A673 (cell line): ENCODE measurements around the gene SMARCA4. TPM values are rescaled to one million over a fixed set of nuclear protein-coding genes. Genes with fewer than 3 reads are reported as not detected.

ENCODE experiments used
- BruUV-seq: library from RNA; stranded (reverse); fragments of 400-500 nt; replicated peaks from 2 replicates; lab custom pipeline; 2021; lab: Mats Ljungman, UMichigan
- CTCF ChIA-PET: fragments of 300-600 bp; sonication (Branson Sonifier 250); formaldehyde crosslinking; loops from one replicate; lab custom pipeline; 2022; ENCODE audit warnings: antibody characterized with exemption; lab: Charles Lee
- POLR2A ChIA-PET: fragments of 300-600 bp; sonication (Branson Sonifier 250); formaldehyde crosslinking; loops from one replicate; lab custom pipeline; 2022; ENCODE audit warnings: antibody characterized with exemption; ENCODE audit not compliant: low non-redundant PET; lab: Charles Lee
- DNase-seq: peaks from one replicate; pipeline ENCODE4 v3.0.0-alpha.2; 2015; ENCODE audit warnings: low spot score
- H3K27ac ChIP-seq: fragments of 200-600 bp; sonication (generic); 2 replicates; pipeline ENCODE4 v1.5.1; 2016; ENCODE audit warnings: mixed run types, low read depth, mild to moderate bottlenecking, mixed read lengths, antibody characterized with exemption, low read length; ENCODE audit not compliant: poor library complexity, severe bottlenecking
- H3K27me3 ChIP-seq: fragments of 200-600 bp; sonication (generic); replicated peaks from 2 replicates; pipeline ENCODE4 v1.6.1; 2017; ENCODE audit warnings: mixed run types, low read depth, mild to moderate bottlenecking, mixed read lengths, antibody characterized with exemption, low read length; ENCODE audit not compliant: insufficient read depth, poor library complexity
- H3K36me3 ChIP-seq: fragments of 200-600 bp; sonication (generic); 2 replicates; pipeline ENCODE4 v1.6.1; 2016; ENCODE audit warnings: mixed run types, mild to moderate bottlenecking, mixed read lengths, antibody characterized with exemption, low read length; ENCODE audit not compliant: insufficient read depth, poor library complexity, severe bottlenecking
- H3K4me1 ChIP-seq: fragments of 200-600 bp; sonication (generic); 2 replicates; pipeline ENCODE4 v1.6.1; 2017; ENCODE audit warnings: mixed run types, mild to moderate bottlenecking, mixed read lengths, antibody characterized with exemption, low read length; ENCODE audit not compliant: insufficient read depth, poor library complexity, severe bottlenecking
- H3K4me3 ChIP-seq: fragments of 200-600 bp; sonication (generic); 2 replicates; pipeline ENCODE4 v1.5.1; 2016; ENCODE audit warnings: low read depth, mixed run types, mild to moderate bottlenecking, mixed read lengths, low read length; ENCODE audit not compliant: poor library complexity, severe bottlenecking
- H3K9me3 ChIP-seq: fragments of 200-600 bp; sonication (generic); 2 replicates; pipeline ENCODE4 v1.6.1; 2016; ENCODE audit warnings: mixed run types, low read depth, mild to moderate bottlenecking, mixed read lengths, antibody characterized with exemption, low read length; ENCODE audit not compliant: poor library complexity, severe bottlenecking
- EZH2 ChIP-seq: fragments of 200-600 bp; sonication (generic); IDR thresholded peaks from 2 replicates; pipeline ENCODE4 v1.6.1; 2017; ENCODE audit warnings: borderline replicate concordance, low read depth, mild to moderate bottlenecking, mixed read lengths, antibody characterized with exemption, low read length; ENCODE audit not compliant: poor library complexity, severe bottlenecking
- intact Hi-C: fragments of 100-400 bp; cut with micrococcal nuclease; formaldehyde crosslinking; loops from one replicate; pipeline ENCODE4 v1.10.0; 2022; ENCODE audit not compliant: unreplicated experiment
- total RNA-seq: library from RNA; stranded (reverse); gene quantifications from 2 replicates; pipeline ENCODE4 v1.2.3, GENCODE V29; 2021
- TF ChIP-seq, protein P1 (sequence below): fragments of 300-800, 200-600 bp; sonication (generic); conservative IDR thresholded peaks from 2 replicates; pipeline ENCODE4 v1.5.1; 2017; ENCODE audit warnings: low read depth, mild to moderate bottlenecking, antibody characterized with exemption, low read length, moderate library complexity, mixed read lengths

SMARCA4 gene
- total RNA-seq, 1 experiment from 2014 or later, result 307 TPM

DNA sequence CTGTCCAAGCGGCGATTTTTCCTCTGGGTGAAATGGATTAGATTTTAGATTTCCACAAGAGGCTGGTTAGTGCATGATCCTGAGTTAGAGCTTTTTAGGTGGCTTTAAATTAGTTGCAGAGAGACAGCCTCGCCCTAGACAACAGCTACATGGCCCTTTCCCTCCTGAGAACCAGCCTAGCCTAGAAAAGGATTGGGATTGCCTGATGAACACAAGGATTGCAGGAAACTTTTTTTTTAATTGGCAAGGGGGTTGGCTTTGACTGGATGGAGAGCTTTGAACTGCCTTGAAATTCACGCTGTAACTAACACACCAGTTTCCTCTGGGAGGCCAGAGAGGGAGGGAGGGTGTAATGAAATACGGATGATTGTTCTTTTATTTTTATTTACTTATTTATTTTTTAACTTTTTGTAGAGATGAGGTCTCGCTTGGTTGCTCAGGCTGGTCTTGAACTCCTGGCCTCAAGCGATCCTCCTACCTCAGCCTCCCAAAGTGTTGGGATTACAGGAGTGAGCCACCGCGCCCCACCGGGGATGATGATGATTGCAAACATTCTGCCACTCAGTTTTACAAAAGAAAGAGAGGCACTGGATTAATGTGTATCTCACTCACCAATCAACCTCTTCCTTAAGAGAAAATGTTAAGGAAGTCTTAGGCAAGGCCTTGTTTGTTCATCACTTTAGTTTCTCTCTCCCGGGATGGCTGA, 130.3 kb downstream of the SMARCA4 start:
- TSS peak; percentile 42 for BruUV-seq
- no peaks in the 10 kb centered on the region for H3K9me3 ChIP-seq
- peak overlapping the region; percentile 90 for H3K4me3 ChIP-seq
- H3K27me3 ChIP-seq, result no peaks in the 10 kb centered on the region
- POLR2A ChIA-PET, result no interaction called here
- DNase-seq, result no peak
- TF ChIP-seq, protein P1, sequence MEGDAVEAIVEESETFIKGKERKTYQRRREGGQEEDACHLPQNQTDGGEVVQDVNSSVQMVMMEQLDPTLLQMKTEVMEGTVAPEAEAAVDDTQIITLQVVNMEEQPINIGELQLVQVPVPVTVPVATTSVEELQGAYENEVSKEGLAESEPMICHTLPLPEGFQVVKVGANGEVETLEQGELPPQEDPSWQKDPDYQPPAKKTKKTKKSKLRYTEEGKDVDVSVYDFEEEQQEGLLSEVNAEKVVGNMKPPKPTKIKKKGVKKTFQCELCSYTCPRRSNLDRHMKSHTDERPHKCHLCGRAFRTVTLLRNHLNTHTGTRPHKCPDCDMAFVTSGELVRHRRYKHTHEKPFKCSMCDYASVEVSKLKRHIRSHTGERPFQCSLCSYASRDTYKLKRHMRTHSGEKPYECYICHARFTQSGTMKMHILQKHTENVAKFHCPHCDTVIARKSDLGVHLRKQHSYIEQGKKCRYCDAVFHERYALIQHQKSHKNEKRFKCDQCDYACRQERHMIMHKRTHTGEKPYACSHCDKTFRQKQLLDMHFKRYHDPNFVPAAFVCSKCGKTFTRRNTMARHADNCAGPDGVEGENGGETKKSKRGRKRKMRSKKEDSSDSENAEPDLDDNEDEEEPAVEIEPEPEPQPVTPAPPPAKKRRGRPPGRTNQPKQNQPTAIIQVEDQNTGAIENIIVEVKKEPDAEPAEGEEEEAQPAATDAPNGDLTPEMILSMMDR, result no peak
- TF ChIP-seq EZH2, result no peak
- CTCF ChIA-PET, result no interaction called here
- peaks cover 44% of the 10 kb centered on the region for H3K4me1 ChIP-seq
- intact Hi-C loops, result loop anchor here (10.0 kb wide), 1 partner anchor 146 kb away; no protein-coding TSS in a partner anchor
- H3K36me3 ChIP-seq, result peaks cover 51% of the 10 kb centered on the region
- peak overlapping the region; percentile 100 for H3K27ac ChIP-seq

DNA sequence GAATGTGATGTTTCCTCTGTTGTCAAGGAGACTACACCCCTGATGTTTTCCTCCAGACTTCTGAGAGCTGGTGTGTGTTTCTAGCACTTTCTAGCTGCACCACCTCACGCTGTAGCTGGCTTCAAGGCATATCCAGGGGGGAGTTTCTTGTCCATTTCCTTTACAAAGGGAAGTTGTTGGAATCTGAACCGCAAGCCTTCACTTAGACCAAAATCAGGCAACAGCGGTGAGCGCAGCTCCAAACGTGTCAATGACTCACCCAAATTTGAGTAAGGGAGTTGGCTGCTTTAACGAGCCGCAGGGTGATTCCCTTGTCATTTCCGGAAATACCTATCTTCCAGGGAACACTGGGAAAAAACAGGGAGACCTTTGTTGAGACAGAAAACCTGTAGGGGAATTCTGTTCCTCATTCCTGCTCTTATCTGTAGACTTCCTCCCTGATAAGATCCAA, 130.9 kb downstream of the SMARCA4 start:
- no TSS peak for BruUV-seq
- Histone ChIP-seq H3K9me3 (no peaks in the 10 kb centered on the region), H3K27me3 (no peaks in the 10 kb centered on the region), H3K36me3 (peaks cover 57% of the 10 kb centered on the region), H3K27ac (peak overlapping the region; percentile 100), H3K4me3 (peak overlapping the region; percentile 90), H3K4me1 (peaks cover 50% of the 10 kb centered on the region)
- TF ChIP-seq EZH2, result no peak
- TF ChIP-seq, protein P1, result no peak
- peak; percentile 74 for DNase-seq
- POLR2A ChIA-PET, result no interaction called here
- CTCF ChIA-PET, result no interaction called here
- intact Hi-C loops, result loop anchor here (10.0 kb wide), 1 partner anchor 147 kb away; no protein-coding TSS in a partner anchor

DNA sequence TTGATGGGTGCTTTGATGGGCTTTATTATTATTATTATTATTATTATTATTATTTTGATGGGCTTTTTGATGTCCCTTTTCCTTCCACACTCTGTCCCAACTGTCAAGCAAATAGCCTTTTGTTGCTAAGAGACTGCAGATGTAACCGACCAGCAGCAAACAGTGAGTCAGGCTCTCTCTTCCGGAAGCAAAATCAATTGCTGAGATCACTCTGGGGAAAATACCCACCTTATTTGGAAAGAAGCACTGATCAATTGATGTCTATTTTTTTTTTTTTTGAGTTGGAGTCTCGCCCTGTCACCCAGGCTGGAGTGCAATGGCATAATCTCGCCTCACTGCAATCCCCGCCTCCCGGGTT, 131.3 kb downstream of the SMARCA4 start:
- TF ChIP-seq, protein P1, result no peak
- TF ChIP-seq EZH2, result no peak
- BruUV-seq, result no TSS peak
- no peaks in the 10 kb centered on the region for H3K9me3 ChIP-seq
- ChIA-PET POLR2A (no interaction called here), CTCF (no interaction called here)
- H3K27me3 ChIP-seq, result no peaks in the 10 kb centered on the region
- peak overlapping the region; percentile 100 for H3K27ac ChIP-seq
- peak overlapping the region; percentile 90 for H3K4me3 ChIP-seq
- intact Hi-C loops, result loop anchor here (10.0 kb wide), 1 partner anchor 147 kb away; no protein-coding TSS in a partner anchor
- H3K36me3 ChIP-seq, result peaks cover 61% of the 10 kb centered on the region
- DNase-seq, result peak; percentile 56
- H3K4me1 ChIP-seq, result peaks cover 54% of the 10 kb centered on the region
